ENCODE measurements around the gene FBXL4.

GRCh38 chr6:98995116-98995515 is 47.4 kb upstream of the FBXL4 start:
- TF ChIP-seq CTCF (conservative IDR thresholded peaks at IDR 0.05; ENCODE audit: low read length) = no peak
- no peak for TF ChIP-seq EZH2phosphoT487 (IDR thresholded peaks at IDR 0.05; ENCODE audit: borderline replicate concordance)
